Measurements from ENCODE around the gene C1orf146.
"Not testable (repeated sequence)": the region's sequence is repeated elsewhere in the genome, so short reads cannot be mapped to it uniquely, and the experiment has no call there.

Gene C1orf146, protein sequence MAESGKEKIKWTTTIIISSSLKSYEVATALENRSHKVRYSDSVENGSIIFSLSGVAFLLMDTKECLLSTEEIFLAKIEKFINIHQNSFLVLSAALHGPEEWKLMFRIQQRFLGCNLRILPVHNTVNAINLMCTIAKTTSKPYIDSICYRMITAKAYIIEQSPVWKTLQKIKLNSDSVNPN

DNA sequence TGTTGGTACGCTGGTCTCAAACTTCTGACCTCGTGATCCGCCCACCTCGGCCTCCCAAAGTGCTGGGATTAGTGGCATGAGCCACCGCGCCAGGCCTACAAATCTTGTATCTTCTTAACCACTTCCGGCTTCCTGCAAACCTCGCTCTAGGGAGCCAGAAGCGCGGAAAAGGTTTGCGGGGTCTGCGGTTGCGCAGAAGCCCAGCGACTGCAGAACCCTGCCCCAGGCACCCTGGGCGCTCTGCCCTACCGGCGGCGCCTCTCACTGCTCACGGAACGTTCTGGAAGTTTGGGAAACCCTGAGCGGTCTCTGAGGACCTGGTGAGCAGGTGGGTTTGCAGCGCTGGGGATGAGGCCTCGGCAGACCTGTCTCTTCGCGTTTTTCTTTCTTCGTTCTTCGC, at the start of gene C1orf146:
TSS of gene C1orf146 (plus strand) at position 195 of the 400 bp plus-strand sequence. CDS start 13,506 bp downstream, outside the sequence.
- no peak for DNase-seq

DNA sequence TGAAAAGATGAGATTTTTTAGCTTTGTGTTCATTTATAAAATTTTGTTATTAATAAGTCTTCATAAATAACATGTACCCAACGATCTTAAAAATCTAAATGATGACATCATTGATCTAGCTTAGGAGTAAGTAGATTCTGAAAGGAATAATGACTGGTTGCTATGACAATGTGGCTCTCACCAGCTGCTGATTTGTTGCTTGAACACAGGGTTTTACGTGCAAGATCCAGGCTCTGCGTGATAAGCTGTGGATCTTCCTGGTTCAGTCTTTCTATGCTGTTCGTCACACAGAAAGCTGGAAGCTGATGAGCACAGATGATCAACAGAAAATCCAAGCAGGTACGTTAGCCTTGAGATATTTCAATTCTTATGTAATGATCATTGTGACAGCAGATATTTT, 49.1 kb upstream of the C1orf146 start:
- DNase-seq, result no peak

DNA sequence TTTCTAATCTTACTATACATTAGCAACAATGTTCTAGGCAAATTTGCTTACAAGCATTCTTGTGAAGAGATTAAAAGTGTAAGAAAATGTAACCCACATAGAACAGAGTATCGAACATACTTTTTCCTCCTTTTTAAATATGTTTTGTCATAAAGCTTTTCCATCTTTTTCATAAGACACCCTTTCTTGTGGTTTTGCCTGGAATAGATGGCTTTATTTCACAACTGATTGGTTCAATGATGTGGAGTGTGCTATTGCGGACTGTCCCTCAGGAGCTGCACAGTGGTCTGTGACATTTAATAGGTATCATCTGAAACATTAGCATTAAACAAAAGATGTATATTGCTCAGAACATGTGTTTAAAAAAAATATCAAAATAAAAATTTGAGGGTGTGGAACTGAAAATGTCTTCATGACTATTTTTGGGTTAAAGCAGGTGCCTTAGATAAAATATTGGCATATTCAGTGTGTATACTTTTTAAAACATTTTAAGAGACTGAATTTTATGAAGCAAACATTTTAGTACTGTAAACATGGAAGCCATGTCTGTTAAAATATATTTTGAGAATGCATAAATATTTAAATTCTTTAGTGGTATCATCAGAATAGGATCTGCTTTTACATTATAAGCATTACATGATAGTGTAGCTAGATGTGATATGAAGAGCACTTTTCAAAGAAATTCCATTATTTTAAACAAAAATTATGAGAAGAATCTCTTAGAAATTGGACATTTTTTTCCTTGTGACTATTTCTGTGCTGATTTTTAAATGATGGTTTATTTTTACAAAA, 48.3 kb upstream of the C1orf146 start:
- DNase-seq, result no peak

DNA sequence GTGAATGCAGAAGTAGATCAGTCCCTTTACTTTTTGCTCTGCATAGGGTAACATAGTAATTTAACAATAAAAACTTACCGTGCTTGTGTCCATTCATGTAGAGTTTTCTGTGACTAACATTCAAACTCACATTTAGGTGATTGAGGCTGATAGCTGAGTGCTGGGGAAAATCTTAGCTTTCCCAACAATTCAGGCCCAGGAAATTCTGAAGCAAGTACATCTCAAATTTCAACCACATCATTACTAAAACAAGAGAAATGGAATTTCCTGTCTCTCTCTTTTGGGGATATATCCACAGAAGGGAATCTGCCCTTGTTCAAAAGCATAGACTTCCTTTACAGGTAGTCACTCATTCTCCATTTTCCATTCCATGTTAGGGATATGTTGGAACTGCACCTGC, 33.1 kb upstream of the C1orf146 start:
- no peak for DNase-seq

DNA sequence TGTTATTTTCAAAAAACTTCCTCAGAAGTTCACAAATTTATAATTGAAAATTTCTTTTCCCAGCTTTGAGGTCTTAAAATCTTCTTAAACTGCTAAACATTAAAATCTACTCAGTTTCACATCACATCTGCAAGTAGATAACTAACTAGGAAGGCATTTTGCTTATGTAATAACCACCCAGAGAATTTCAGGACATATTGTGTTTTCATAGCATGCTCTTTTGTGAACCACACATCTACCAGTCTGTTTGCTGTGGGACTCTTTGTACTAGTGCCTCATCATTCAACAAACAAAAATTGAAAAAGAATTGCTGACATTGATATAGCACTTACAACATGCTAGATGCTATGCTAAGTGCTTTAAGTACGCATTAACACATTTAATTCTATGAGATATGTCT, 31.6 kb upstream of the C1orf146 start:
- no peak for DNase-seq

DNA sequence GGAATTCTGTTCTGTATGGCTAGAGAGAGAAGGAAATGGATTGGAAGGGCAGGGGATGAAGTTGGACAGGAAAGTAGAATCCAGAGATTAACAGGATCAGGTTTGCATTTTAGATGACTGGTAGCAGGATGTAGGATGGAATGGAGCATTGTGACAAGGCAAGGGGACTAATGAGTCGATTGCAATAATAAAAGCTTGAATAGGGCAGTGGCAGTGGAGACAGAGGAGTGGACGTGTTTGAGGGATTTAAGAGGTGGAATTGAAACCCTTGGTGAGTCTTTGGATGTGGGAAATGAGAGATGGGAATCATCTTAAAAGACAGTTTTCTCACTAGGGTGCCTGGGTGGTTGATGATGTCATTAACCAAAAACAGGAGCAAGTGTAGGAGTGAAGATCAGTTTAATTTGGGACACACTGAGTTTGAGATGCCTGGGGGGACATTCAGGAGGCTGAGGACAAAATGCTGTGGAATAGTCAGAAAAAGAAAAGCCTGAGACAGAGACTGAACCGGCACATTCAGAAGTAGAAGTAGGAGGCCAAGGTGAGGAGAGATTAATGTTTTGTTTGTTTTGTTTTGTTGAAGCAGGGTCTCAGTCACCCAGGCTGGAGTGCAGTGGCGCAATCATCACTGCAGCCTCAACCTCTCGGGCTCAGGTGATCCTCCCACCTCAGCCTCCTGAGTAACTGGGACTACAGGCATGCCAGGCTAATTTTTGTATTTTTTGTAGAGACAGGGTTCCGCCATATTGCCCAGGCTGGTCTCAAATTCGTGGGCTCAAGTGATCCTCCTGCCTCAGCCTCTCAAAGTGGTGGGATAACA, 29.1 kb upstream of the C1orf146 start:
- DNase-seq, result no peak

DNA sequence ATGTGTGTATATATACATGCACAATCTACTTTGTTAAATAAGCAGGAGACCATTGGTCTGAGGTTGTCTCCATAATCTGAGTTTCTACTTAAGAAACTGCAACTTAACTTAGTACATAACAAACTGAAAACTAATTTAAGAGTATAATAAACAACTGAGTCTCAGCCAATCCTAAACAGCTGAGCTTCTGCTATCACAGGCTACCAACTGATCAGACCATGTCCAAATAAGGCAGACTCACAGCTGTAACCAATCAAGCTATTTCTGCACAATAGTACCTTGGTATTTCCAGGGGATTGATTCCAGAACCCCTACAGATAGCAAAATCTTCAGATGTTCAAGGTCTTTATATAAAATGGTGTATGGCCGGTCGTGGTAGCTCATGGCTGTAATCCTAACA, 26.0 kb upstream of the C1orf146 start:
- no peak for DNase-seq

DNA sequence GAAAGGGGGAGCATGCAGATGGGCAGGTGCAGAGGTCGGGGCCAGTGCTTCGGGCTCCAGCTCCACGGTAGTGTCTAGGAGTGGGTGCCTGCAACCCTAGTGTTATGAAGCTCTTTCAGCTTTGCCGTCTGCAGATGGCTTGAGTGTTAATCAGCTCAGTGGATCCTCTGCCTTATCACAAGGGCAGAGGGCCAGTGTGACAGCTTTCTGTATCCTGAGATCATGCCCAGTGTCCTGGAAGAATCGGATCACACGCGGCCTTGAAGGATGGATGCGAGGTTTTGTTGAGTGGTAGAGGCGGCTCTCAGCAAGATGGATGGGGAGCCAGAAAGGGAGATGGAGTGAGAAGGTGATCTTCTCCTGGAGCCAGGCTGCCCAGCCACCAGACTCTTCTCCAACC, 25.5 kb upstream of the C1orf146 start:
- no peak for DNase-seq

DNA sequence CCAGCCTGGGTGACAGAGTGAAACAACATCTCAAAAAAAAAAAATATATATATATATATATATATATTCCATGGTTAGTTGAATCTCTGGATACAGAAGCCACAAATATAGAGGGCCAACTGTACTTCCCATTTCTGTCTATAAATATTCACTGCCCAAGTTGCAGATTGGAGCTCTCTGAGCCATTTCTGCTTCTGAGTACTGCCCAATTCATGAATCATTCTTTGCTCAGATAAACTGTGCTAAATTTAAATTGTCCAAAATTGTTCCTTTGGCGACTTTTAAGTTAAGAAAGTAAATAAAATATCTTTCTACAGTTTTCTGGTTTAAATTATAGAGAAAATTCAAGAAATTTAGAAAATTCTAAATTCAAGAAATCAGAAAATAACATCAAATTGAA, 23.2 kb upstream of the C1orf146 start:
- DNase-seq, result no peak

DNA sequence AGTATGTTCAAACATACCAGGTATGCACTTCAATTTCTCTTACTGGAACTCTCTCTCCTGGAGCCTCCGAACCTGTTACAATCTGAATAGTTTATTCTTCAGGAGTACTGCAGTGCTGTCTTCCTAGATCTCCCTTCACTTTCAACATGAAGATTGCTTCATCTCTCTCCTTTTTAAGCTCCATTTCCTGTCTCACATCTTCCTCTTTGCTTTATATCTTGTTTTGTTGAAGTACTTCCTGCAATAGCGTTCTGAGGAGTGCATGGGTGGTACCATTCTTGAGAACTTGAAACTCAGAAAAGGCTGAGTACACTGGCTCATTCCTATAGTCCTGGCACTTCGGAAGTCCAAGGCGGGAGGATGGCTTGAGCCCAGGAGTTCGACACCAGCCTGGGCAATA, 15.7 kb upstream of the C1orf146 start:
- DNase-seq, result no peak

DNA sequence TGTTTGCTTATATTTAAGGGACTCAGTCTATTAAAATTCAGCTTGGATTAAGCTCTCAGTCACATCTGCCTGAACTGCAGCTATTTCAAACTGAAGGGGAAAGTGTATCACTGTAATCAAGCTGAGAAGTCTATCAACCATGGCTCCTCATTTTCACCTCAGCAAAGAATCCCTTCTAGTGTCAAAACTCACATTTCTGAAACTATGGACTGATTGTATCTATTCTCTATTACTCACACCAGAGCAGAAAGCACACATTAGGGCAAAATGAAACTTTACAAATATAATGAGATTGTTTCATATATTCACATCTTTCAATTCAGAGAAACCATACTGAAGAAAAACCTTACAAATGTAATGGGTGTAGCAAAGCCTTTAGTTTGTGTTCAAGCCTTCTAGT, 14.6 kb upstream of the C1orf146 start:
- no peak for DNase-seq

DNA sequence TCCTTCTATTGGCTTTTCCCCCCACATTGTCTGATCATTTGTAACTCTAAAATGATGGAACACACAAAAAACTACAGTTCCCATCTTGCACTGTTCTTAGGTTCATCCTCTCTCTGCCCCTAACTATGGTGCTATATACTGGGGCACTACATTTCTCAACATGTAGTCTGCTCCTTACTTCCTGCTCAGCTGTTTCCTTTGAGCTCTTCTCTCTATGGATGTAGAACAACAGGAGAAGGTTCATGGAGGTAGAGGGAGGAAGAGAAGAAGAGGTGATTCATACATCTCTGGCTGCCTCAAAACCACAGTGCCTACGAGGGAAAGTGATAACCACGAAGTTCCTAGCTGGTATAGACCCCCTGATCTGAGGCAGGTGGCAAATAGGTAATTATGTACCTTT, 7.0 kb upstream of the C1orf146 start:
- no peak for DNase-seq

DNA sequence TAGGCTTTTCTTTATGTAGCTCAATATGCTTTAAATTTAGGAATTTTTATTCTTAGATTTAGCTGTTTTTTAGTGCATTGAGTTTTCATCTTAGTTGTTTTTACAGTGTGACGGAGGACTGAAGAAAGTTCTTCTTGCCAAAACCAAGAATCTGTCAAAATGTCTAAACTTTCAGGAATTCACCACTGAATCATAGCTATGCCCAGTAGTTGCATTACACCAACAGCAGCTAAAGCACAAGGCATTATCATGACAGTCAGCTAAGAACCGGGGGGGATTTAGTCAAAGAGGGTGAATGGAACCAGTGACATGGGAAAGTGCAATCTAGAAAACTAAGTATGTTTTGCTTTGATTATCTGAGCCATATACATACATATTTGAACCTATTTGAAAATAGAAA, 6.5 kb upstream of the C1orf146 start:
- no peak for DNase-seq

DNA sequence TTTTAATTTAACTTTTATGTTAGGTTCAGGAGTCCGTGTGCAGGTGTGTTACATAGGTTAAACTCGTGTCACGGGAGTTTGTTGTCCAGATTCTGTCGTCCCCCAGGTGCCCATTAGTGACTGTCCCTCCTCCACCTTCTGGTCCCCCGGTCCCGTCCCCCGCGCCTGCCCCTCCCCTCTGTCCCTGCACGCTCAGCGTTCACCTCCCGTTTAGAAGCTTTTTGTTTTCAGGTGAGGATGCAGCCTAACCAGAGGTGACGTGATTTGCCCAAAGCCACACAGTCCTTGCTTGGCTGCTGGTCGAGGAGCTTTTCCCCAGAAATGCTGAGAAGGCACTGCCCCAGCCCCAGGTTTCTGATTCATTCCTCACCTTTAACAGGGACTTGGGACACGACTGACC, 844 bp downstream of the C1orf146 start:
- no peak for DNase-seq

DNA sequence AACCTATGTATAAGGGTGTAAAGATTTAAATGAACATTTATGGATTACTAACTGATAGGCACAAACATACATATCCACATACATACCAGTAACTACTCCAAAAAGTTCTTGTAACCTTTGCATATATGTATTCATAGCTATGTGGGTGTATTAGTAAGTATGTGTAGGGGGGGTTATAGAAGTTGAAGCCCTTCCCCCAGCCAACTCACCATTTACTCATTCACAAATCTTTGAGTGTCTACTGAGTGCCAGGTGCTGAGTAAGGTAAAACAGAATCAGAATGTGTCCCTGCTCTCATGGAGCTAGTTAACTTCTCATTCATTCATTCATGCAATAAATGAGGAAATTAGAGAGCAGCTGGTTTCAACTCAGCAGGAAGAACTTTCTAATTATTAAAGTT, 1.3 kb downstream of the C1orf146 start:
- DNase-seq, result no peak

DNA sequence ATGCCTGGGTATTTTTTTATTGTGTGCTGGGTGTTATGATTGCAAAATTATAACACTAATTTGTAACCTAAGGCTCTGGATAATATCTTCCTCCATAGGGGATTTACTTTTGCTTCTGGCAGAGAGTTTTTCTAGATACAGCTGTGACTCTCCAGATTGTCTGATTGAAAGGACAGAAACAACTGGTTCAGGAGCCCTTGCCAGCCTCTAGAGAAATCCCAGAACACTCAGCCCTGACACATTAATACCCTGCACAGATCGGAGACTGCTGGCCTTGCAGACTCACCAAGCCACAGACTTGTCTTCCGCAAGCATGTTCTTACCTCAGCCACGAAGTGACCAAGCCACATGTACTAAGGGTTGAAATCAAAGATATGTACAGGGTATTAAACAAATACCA, 10.7 kb downstream of the C1orf146 start:
- no peak for DNase-seq

DNA sequence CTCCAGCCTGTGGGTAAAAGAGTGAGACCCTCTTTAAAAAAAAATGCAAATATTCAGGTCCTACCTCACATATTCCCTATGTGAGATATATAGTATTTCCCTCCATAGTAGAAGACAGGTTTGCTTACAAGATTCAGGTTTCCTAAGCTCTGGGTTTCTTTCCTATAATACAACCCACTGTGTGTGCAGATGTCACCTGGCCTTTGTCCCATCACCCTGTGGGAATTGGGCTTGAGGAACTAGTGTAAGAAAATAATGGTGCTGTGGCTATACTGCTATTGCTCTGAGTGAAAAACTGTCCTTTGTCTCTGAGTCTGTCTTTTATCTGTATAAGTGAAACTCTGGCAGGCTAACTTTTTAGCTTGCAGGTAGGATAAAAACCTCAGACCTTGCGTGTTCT, 13.0 kb downstream of the C1orf146 start:
- DNase-seq, result no peak

DNA sequence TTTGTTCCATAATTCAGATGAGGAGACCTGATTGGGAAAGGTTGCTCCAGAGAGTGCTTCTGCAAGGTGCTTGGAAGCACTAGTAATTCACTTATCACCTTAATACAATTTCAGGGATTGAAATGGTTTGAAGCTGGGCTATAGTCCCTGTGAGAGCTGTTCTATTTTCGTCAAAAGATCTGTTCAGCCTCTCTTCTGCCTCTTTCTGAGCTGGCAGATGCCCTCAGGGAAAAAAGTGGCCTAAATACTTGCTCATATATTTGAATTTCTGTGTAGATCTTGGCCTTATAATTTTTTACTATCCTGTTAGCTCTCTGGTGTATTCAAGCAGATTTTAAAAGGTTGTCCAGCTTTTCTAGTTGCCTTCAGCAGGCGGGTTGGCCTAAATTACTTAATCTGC, 22.3 kb downstream of the C1orf146 start:
- no peak for DNase-seq

DNA sequence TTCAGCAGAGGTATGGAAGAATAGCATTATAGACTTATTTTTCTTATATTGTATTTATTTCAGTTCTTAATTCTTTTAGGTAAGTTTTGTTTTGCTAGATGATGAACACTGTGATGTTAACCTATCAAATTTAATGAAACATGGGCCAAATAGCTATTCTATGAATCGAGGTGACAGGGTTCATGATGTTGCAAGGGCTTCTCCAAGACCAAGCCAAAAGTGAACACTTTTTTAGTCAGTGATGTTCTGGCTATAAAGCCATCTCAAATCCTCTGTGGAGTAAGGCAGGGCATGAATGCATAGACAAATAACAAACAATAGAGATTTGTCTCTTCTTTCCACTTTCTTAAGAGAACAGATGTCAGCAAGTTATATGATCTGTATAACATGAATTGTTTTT, 26.7 kb downstream of the C1orf146 start:
- no peak for DNase-seq

DNA sequence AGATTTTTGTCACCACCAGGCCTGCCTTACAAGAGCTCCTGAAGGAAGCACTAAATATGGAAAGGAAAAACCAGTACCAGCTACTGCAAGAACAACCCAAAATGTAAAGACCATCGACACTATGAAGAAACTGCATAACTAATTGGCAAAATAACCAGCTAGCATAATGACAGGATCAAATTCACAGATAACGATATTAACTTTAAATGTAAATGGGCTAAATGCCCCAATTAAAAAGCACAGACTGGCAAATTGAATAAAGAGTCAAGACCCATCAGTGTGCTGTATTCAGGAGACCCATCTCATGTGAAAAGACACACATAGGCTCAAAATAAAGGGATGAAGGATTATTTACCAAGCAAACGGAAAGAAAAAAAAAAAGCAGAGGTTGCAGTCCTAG, 37.0 kb downstream of the C1orf146 start:
- DNase-seq, result not testable (repeated sequence)

DNA sequence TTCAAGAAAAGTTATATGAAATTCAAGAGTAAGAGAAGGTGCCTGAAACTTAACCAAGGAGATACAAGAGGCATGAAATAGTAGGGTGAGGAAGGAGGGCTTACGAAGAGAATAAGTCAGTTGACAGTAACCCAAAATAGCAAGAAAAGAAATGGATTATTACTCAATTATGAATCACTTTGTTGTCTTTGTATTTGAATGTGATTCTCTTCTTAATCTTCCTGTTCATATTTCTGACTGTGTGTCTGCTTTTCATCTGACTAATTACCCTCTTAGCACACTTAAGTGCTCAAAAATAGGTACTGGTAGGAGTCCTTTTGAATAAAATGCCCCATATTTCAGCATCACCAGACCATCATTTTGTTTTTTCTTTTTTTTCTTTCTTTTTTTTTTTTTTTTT, 41.6 kb downstream of the C1orf146 start:
- no peak for DNase-seq

DNA sequence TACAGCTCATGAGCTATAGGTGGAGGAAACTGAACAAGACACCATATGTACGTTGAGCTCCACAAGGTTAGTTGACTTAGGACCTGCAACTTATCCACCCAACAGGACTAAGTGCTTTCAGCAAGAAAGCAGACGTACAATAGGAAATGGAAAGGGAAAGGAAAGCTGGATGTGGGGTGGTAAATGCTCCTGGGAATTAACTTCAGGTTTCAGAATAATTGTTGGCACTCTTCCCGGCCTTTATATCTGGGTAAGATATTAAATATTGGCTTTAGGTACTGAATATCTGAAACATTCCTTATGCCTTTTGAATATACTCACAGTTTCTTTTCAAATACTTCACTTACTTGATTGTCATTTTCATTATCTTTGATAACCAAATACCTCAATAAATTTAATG, 44.8 kb downstream of the C1orf146 start:
- DNase-seq, result no peak

DNA sequence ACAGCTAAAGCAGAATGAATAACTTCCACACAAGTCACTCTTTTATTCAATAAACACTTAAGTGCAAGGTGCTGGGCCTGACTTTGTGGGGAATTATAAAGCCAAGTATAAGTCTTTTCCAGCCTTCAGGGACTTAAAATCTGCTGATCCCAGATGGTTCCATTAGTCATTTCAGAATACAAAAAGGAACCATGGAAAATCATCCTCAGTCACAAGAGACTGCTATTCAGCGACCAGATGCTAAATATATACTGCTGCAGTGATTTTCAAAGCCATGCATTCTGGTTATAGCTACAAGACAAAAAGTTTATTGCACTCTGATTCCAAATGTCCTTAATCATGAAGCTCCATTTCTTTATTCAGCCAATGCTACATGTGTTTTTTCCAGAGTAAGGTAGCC, 55.3 kb downstream of the C1orf146 start:
- DNase-seq, result no peak

DNA sequence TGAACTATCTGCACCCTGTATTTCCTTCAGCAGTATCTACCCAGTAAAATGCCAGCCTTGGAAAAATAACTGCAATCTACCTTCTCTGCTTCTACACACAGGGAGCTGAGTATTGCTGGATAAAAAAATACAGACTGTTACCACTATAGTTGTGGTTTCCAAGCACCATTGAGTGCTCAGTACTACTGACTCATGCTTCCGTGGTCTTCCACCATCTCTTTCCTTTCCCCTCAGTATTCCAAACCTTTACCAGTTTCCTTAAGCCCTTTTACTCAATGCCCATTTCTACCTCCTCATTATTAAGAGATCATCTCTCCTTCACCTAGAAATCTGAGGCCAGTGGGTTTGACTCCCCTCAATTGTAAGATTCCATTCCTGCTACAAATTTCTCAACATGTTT, 57.2 kb downstream of the C1orf146 start:
- no peak for DNase-seq

Data from activated T-cell treated with anti-CD3 and anti-CD28 coated beads, Interleukin-2, amount 50 U/mL, for 1 hour (primary cell).